MCF 10A (cell line): ENCODE measurements around the gene COL20A1. TPM values are rescaled to one million over a fixed set of nuclear protein-coding genes. Genes with fewer than 3 reads are reported as not detected.

Experiments
- BruUV-seq: library from RNA; stranded (reverse); fragments of 400-500 nt; replicated peaks from 2 replicates; lab custom pipeline; 2021; lab: Mats Ljungman, UMichigan
- CTCF ChIA-PET: fragments of 300-600 bp; sonication (Branson Sonifier 250); formaldehyde crosslinking; extraction: SDS; loops from one replicate; lab custom pipeline; 2021; ENCODE audit warnings: antibody characterized with exemption, inconsistent platforms; lab: Yijun Ruan, JAX
- POLR2A ChIA-PET: fragments of 300-600, 350-650 bp; sonication (Branson Sonifier 250); formaldehyde crosslinking; extraction: SDS; loops from one replicate; lab custom pipeline; 2020; ENCODE audit warnings: antibody characterized with exemption, inconsistent platforms; lab: Yijun Ruan, JAX
- DNase-seq: peaks from one replicate; pipeline ENCODE4 v3.0.0-alpha.2; 2018; ENCODE audit not compliant: unreplicated experiment
- H3K27ac Mint-ChIP-seq: one replicate; pipeline ENCODE4 v1.8.0; 2022; ENCODE audit warnings: mild to moderate bottlenecking, low read depth, mixed read lengths; ENCODE audit not compliant: unreplicated experiment
- H3K27me3 Mint-ChIP-seq: one replicate; pipeline ENCODE4 v1.8.0; 2022; ENCODE audit warnings: mixed read lengths; ENCODE audit not compliant: insufficient read depth, unreplicated experiment
- H3K36me3 Mint-ChIP-seq: one replicate; pipeline ENCODE4 v1.8.0; 2022; ENCODE audit warnings: mild to moderate bottlenecking, moderate library complexity, mixed read lengths; ENCODE audit not compliant: insufficient read depth, unreplicated experiment
- H3K4me1 Mint-ChIP-seq: one replicate; pipeline ENCODE4 v1.8.0; 2022; ENCODE audit warnings: mixed read lengths; ENCODE audit not compliant: insufficient read depth, unreplicated experiment
- H3K4me3 Mint-ChIP-seq: one replicate; pipeline ENCODE4 v1.8.0; 2022; ENCODE audit warnings: mild to moderate bottlenecking, moderate library complexity, mixed read lengths; ENCODE audit not compliant: unreplicated experiment
- H3K9me3 Mint-ChIP-seq: one replicate; pipeline ENCODE4 v1.8.0; 2022; ENCODE audit warnings: mixed read lengths; ENCODE audit not compliant: unreplicated experiment
- intact Hi-C: fragments of 100-400 bp; cut with micrococcal nuclease; formaldehyde crosslinking; loops from 2 replicates; pipeline ENCODE4 v1.14.1; 2022
- microRNA-seq: library from miRNA; unstranded; fragments of <30 nt; microRNA quantifications from one replicate; pipeline ENCODE4 v1.2.0, GENCODE V29; 2022
- total RNA-seq: library from RNA; stranded (reverse); gene quantifications from 2 replicates; pipeline ENCODE4 v1.2.3, GENCODE V29; 2022
- TF ChIP-seq, protein P1 (sequence below): fragments of 200-600 bp; IDR thresholded peaks from one replicate; pipeline ENCODE4 v1.8.0; 2022; ENCODE audit warnings: antibody characterized with exemption, mild to moderate bottlenecking; ENCODE audit not compliant: unreplicated experiment

The COL20A1 gene
- total RNA-seq, 1 experiment from 2014 or later, result 0.14 TPM

DNA sequence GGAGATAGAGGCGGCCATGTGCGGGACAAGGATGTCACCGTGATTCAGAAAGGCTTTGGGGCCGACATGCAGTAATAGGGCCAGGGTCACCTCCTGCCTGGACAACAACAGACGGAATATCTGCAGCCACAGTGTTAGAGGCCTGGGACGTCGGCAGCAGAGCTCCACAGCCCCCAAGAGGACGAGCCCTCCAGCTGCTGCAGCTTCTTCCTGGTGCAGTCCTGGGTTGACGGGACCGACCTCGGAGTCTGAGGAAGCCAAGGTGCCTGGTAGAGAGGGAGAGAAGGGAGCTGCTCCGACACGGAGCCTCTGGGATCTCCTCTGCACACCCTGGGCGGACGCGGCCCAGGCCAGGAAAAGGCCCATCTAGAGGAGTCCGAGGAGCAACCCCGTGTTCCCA lies 91.3 kb downstream of the COL20A1 start:
- POLR2A ChIA-PET, result no interaction called here
- no TSS peak for BruUV-seq
- Mint-ChIP-seq H3K27me3 (peaks cover 10% of the 10 kb centered on the region), H3K4me1 (no peaks in the 10 kb centered on the region), H3K4me3 (no peak overlapping the region), H3K27ac (no peak overlapping the region), H3K36me3 (no peaks in the 10 kb centered on the region), H3K9me3 (peaks cover 31% of the 10 kb centered on the region)
- no peak for DNase-seq
- CTCF ChIA-PET, result interaction anchor here (0.6 to 6.7 kb wide), 3 partner anchors 103 to 316 kb away, joined by 3 to 87 read pairs (median 3); no protein-coding TSS in a partner anchor
- intact Hi-C loops, result no loop called here
- TF ChIP-seq, protein P1, sequence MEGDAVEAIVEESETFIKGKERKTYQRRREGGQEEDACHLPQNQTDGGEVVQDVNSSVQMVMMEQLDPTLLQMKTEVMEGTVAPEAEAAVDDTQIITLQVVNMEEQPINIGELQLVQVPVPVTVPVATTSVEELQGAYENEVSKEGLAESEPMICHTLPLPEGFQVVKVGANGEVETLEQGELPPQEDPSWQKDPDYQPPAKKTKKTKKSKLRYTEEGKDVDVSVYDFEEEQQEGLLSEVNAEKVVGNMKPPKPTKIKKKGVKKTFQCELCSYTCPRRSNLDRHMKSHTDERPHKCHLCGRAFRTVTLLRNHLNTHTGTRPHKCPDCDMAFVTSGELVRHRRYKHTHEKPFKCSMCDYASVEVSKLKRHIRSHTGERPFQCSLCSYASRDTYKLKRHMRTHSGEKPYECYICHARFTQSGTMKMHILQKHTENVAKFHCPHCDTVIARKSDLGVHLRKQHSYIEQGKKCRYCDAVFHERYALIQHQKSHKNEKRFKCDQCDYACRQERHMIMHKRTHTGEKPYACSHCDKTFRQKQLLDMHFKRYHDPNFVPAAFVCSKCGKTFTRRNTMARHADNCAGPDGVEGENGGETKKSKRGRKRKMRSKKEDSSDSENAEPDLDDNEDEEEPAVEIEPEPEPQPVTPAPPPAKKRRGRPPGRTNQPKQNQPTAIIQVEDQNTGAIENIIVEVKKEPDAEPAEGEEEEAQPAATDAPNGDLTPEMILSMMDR, result no peak

Small RNA genes within 50 kb of the gene (microRNA-seq; reads per million reads assigned to microRNA genes)
- not detected for gene MIR4326

Other genes starting within 250 kb of the COL20A1 start
- gene YTHDF1, start 77.1 kb upstream of the COL20A1 start, total RNA-seq, result 47.1 and 49.5 TPM in 2 replicates
- gene BIRC7, start 57.3 kb upstream of the COL20A1 start, total RNA-seq, result not detected in 2 replicates
- not detected in 2 replicates for gene NKAIN4, start 38.7 kb upstream of the COL20A1 start, total RNA-seq
- 93.6 and 97.2 TPM in 2 replicates for gene ARFGAP1, start 20.4 kb upstream of the COL20A1 start, total RNA-seq
- not detected in 2 replicates for gene CHRNA4, start 68.2 kb downstream of the COL20A1 start, total RNA-seq
- not detected in 2 replicates for gene KCNQ2, start 179.5 kb downstream of the COL20A1 start, total RNA-seq
- gene EEF1A2, start 205.9 kb downstream of the COL20A1 start, total RNA-seq, result 3.3 and 9.9 TPM in 2 replicates
- gene PPDPF, start 227.6 kb downstream of the COL20A1 start, total RNA-seq, result 315 and 355 TPM in 2 replicates
- gene PTK6, start 244.2 kb downstream of the COL20A1 start, total RNA-seq, result 3.8 and 4.4 TPM in 2 replicates